Right lobe of liver (tissue), 4 donors: ENCODE results near the gene FTO.

Experiments
- CTCF ChIP-seq, 4 donors: fragments of 200-600 bp in 3 of 4; fragments of 450-650 bp in 1 of 4; IDR thresholded peaks; one replicate each; pipeline versions ENCODE4 v1.5.1 to v1.8.0; 2016 to 2022; ENCODE audit warnings: antibody characterized with exemption in 4 of 4, mild to moderate bottlenecking in 2 of 4
- POLR2A ChIP-seq: fragments of 450-650 bp; IDR thresholded peaks from one replicate; pipeline ENCODE4 v1.6.1; 2017; ENCODE audit warnings: antibody characterized with exemption, mild to moderate bottlenecking
- donor health status: DM: no; HTN: no; CAD: no.
- donor health status: DM: no; HTN: no; CAD: no.
- donor health status: DM: no; HTN: yes; CAD: no.

- TF ChIP-seq CTCF (IDR thresholded peaks at IDR 0.05) (no peak), POLR2A (no peak)
Measured at GRCh38 chr16:53953336-53953735, 249.4 kb downstream of the FTO start.
